ENCODE measurements around the gene USP32. TPM values are rescaled to one million over a fixed set of nuclear protein-coding genes. Genes with fewer than 3 reads are reported as not detected.

USP32 gene
- polyA plus RNA-seq, 1 donor (not counting 4 experiments of a cell fraction or from before 2014, with no cell fraction given) = 37.6 TPM

DNA sequence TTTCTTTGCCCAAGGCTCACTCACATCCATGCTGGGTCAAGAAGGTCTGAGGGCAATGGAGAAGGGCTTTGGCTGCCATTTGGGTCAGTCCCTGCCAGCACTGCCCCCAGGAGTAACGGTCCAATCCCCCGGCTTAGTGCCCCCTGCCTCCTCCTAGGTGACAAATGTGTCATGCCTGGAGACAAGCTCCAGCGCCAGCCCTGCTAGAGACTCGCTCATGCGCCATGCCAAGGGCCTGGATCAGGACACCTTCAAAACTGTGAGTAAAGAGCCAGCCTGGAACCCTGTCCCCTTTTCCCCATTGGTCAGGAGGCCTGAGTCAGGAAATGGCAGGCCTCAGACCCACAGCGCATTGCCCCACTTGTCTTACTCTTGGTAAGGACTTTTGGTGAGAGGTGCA, 33.7 kb upstream of the USP32 start:
- no peaks in the 10 kb centered on the region for H3K36me3 ChIP-seq (ENCODE audit: control insufficient read depth in 2 of 2, extremely low read depth in 1 of 2, insufficient read depth in 2 of 2, low read length in 2 of 2)
- peaks cover 5% of the 10 kb centered on the region for H3K4me1 ChIP-seq (ENCODE audit: control insufficient read depth, extremely low read depth, insufficient read depth, low read length)
- no peak overlapping the region for H3K4me2 ChIP-seq (ENCODE audit: control insufficient read depth, extremely low read depth, insufficient read depth, low read depth, low read length)
- no peaks in the 10 kb centered on the region for H3K79me2 ChIP-seq (ENCODE audit: control insufficient read depth, insufficient read depth, low read length)
- no peak overlapping the region for H3K27ac ChIP-seq (ENCODE audit: control insufficient read depth, insufficient read depth, low read length)
- peaks cover 8% of the 10 kb centered on the region for H3K27me3 ChIP-seq (ENCODE audit: control insufficient read depth, extremely low read depth, insufficient read depth, low read length)
- no peaks in the 10 kb centered on the region for H4K20me1 ChIP-seq (ENCODE audit: control insufficient read depth, extremely low read depth, insufficient read depth, low read length)
- DNase-seq (ENCODE audit: low read depth, low spot score) (no peak), FAIRE-seq (no peak)
- no peaks in the 10 kb centered on the region for H3K9me3 ChIP-seq (ENCODE audit: control insufficient read depth, low read depth, low read length)
- no peak overlapping the region for H2AFZ ChIP-seq (ENCODE audit: control insufficient read depth, low read length)
- TF ChIP-seq, protein P1, sequence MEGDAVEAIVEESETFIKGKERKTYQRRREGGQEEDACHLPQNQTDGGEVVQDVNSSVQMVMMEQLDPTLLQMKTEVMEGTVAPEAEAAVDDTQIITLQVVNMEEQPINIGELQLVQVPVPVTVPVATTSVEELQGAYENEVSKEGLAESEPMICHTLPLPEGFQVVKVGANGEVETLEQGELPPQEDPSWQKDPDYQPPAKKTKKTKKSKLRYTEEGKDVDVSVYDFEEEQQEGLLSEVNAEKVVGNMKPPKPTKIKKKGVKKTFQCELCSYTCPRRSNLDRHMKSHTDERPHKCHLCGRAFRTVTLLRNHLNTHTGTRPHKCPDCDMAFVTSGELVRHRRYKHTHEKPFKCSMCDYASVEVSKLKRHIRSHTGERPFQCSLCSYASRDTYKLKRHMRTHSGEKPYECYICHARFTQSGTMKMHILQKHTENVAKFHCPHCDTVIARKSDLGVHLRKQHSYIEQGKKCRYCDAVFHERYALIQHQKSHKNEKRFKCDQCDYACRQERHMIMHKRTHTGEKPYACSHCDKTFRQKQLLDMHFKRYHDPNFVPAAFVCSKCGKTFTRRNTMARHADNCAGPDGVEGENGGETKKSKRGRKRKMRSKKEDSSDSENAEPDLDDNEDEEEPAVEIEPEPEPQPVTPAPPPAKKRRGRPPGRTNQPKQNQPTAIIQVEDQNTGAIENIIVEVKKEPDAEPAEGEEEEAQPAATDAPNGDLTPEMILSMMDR (optimal IDR thresholded peaks at IDR 0.05 in 1 of 3, IDR thresholded peaks at IDR 0.05 in 1 of 3, conservative IDR thresholded peaks at IDR 0.05 in 1 of 3; ENCODE audit: extremely low read depth in 1 of 3, insufficient read depth in 2 of 3, low read length in 3 of 3) = no peak
- TF ChIP-seq EZH2 (IDR thresholded peaks at IDR 0.05; ENCODE audit: low read length) = no peak
- dilution Hi-C loops (cut with MboI; ENCODE audit: extremely low pct_ligation_motif_present, low sequenced_read_pairs) = no loop called here
- H3K9me1 ChIP-seq (ENCODE audit: control insufficient read depth, extremely low read depth, insufficient read depth, low read length) = no peaks in the 10 kb centered on the region
- no peak overlapping the region for H3K4me3 ChIP-seq (ENCODE audit: control insufficient read depth in 2 of 3, extremely low read depth in 1 of 3, insufficient read depth in 2 of 3, low read depth in 1 of 3, low read length in 3 of 3)
- H3K9ac ChIP-seq (ENCODE audit: control insufficient read depth, extremely low read depth, insufficient read depth, low read length) = no peak overlapping the region

DNA sequence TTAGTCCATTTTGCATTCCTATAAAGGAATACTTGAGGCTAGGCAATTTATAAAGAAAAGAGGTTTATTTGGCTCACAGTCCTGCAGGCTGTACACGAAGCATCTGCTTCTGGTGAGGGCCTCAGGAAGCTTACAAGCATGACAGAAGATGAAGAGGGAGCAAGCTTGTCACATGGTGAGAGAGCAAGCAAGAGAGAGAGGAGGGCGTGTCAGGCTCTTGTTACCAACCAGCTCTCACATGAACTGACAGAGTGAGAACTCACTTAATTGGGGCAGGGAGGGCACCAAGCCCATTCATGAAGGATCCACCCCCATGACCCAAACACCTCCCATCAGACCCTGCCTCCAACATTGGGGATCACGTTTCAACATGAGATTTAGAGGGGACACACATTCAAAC, 31.9 kb upstream of the USP32 start:
- TF ChIP-seq, protein P1 (optimal IDR thresholded peaks at IDR 0.05 in 1 of 3, IDR thresholded peaks at IDR 0.05 in 1 of 3, conservative IDR thresholded peaks at IDR 0.05 in 1 of 3; ENCODE audit: extremely low read depth in 1 of 3, insufficient read depth in 2 of 3, low read length in 3 of 3) = no peak
- no peak for TF ChIP-seq EZH2 (IDR thresholded peaks at IDR 0.05; ENCODE audit: low read length)
- H3K4me3 ChIP-seq (ENCODE audit: control insufficient read depth in 2 of 3, extremely low read depth in 1 of 3, insufficient read depth in 2 of 3, low read depth in 1 of 3, low read length in 3 of 3) = no peak overlapping the region
- no peak overlapping the region for H3K9ac ChIP-seq (ENCODE audit: control insufficient read depth, extremely low read depth, insufficient read depth, low read length)
- dilution Hi-C loops (cut with MboI; ENCODE audit: extremely low pct_ligation_motif_present, low sequenced_read_pairs) = no loop called here
- no peak for DNase-seq (ENCODE audit: low read depth, low spot score)
- H4K20me1 ChIP-seq (ENCODE audit: control insufficient read depth, extremely low read depth, insufficient read depth, low read length) = no peaks in the 10 kb centered on the region
- H3K27ac ChIP-seq (ENCODE audit: control insufficient read depth, insufficient read depth, low read length) = no peak overlapping the region
- peaks cover 8% of the 10 kb centered on the region for H3K27me3 ChIP-seq (ENCODE audit: control insufficient read depth, extremely low read depth, insufficient read depth, low read length)
- H3K4me1 ChIP-seq (ENCODE audit: control insufficient read depth, extremely low read depth, insufficient read depth, low read length) = peaks cover 5% of the 10 kb centered on the region
- H3K9me1 ChIP-seq (ENCODE audit: control insufficient read depth, extremely low read depth, insufficient read depth, low read length) = no peaks in the 10 kb centered on the region
- H3K4me2 ChIP-seq (ENCODE audit: control insufficient read depth, extremely low read depth, insufficient read depth, low read depth, low read length) = no peak overlapping the region
- H2AFZ ChIP-seq (ENCODE audit: control insufficient read depth, low read length) = no peak overlapping the region
- H3K36me3 ChIP-seq (ENCODE audit: control insufficient read depth in 2 of 2, extremely low read depth in 1 of 2, insufficient read depth in 2 of 2, low read length in 2 of 2) = no peaks in the 10 kb centered on the region
- H3K79me2 ChIP-seq (ENCODE audit: control insufficient read depth, insufficient read depth, low read length) = no peaks in the 10 kb centered on the region
- no peaks in the 10 kb centered on the region for H3K9me3 ChIP-seq (ENCODE audit: control insufficient read depth, low read depth, low read length)
- FAIRE-seq = no peak
